ENCODE data around the gene PALM.

DNA sequence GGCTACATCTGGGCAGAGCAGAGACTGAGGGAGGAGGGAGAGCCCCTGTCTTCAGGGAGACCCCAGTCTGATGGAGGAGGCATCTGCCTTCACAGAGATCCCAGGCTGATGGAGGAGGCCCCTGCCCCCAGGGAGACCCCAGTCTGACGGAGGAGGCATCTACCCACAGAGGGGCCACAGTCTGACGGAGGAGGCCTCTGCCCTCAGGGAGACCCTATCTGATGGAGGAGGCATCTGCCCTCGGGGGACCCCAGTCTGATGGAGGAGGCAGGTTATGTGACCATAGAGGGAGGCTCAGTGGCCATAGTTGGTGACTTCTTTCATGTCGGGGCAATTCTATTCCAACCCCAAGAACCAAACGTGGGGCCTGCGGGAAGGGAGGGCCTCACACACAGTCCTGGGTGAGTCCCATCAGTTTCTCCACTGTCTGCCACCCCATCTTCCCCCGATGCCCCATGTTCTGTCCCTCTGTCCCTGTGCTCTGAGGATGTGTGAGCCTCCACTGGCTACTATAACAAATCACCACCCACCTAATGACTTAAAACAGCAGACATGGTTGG is 56.5 kb downstream of the PALM start:
- no peak for TF ChIP-seq POLR2A (IDR thresholded peaks at IDR 0.05; ENCODE audit: low read length)
- no peak for TF ChIP-seq GATA1 (IDR thresholded peaks at IDR 0.05; ENCODE audit: low read depth, low read length)
